GM12873 (cell line): ENCODE results near the gene TARS1.
A peak's percentile ranks its signal among the peaks of the same experiment; 100 is the strongest.

Experiments used
- CTCF ChIP-seq: IDR thresholded peaks from 2 replicates; pipeline ENCODE4 v1.5.1; 2012; ENCODE audit warnings: low read depth, mild to moderate bottlenecking, moderate library complexity, low read length, control low read depth; ENCODE audit not compliant: insufficient read depth; ENCODE audit errors: missing control alignments

The TARS1 gene

DNA sequence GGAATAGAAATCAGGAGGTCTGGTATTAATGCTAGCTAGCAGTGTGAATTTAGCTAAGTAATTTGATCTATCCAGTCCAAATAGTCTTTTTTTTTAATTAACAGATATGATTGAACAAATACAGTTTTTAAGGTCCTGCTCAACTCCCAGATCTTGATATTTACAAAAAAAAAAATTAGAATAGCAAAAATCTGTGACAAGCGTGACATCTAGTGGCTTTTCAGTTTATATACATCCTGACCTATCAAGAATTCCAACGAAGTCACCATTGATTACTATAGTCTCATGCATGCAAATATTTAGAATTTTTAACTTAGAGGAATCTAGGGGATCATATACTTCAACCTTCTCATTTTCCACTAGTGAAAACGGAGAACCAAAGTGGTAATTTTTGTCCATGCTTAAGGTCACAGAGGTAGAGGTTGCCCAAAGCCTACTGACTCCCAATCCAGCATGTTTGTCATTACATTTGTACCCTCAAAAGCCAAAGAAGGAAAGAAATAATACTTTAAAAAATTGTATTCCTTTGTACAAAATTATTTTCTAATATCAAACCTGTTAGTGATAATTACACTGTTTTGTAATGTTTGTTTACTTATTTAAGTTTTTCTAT, 17.6 kb upstream of the TARS1 start:
- TF ChIP-seq CTCF: no peak

- TF ChIP-seq CTCF: no peak
Measured at GRCh38 chr5:33425314-33425713, 15.5 kb upstream of the TARS1 start.

DNA sequence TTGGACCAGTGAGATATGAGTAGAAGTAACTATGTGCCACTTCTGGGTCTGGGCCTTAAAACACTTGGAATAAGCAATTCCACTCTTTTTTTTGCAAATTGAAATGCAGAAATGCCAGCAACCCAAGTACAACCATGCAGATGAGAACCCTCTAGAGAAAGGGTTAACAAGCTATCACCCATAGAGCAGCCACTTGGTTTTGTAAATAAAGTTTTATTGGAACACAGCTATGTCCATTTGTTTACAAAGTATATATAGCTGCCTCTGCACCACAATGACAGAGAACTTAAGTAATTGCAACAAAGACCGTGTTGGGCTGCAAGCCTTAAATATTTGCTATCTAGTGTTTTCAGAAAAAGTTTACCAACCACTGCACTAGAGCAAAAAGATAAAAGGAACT, 9.8 kb upstream of the TARS1 start:
- no peak for TF ChIP-seq CTCF

- TF ChIP-seq CTCF: no peak
Measured at GRCh38 chr5:33432656-33433055, 8.1 kb upstream of the TARS1 start.

- TF ChIP-seq CTCF: no peak
Measured at GRCh38 chr5:33433303-33434240, 7.2 kb upstream of the TARS1 start.

- peak; percentile 82 for TF ChIP-seq CTCF
Measured at GRCh38 chr5:33435893-33436490, 4.8 kb upstream of the TARS1 start.

DNA sequence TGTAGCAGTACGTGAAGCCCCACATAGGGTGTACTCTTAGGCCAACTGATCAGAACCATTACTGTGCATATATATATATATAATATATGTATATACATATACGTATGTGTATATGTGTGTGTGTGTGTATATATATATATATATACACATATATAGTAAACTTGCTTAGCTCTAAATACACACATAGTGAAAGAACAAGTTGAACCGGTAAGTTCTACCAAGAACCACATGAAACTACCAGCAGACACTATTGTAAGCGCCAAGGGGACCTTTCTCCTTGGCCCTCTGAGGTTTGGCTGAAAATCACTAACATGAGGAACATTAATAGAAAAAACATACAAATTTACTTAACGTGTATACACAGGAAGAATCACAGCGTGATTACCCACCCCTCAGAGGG, 1.8 kb upstream of the TARS1 start:
- TF ChIP-seq CTCF: no peak
